ENCODE data around the gene KLF6. TPM values are rescaled to one million over a fixed set of nuclear protein-coding genes. Genes with fewer than 3 reads are reported as not detected.

Gene KLF6
- total and polyA plus RNA-seq, 9 of the 15 experiments (the other 6 are each of a cell fraction or from before 2014, with no cell fraction given) = 3.2 to 23.9 (median 8.0) TPM

DNA sequence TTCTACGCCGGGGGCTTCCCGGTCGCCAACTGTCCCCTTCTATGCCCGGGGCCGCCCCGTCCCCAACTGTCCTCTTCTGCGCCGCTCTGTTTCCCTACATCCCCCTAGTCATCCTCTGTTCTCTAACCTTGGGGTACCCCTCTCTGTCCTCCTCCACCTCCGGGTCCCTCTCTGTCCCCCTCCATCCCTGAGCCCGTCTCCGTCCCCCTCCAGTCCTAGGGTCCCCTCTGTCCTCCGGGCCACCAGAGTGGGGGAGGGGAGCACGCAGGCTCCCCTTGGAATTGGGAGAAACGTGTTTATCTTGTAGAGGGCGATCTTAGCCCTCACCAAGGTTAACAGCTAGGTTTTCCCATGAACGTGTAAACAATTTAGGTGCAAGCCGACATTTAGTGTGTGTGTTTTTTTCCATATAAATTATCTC is 852 bp upstream of the KLF6 start (continued):
- TF ChIP-seq, protein P1, sequence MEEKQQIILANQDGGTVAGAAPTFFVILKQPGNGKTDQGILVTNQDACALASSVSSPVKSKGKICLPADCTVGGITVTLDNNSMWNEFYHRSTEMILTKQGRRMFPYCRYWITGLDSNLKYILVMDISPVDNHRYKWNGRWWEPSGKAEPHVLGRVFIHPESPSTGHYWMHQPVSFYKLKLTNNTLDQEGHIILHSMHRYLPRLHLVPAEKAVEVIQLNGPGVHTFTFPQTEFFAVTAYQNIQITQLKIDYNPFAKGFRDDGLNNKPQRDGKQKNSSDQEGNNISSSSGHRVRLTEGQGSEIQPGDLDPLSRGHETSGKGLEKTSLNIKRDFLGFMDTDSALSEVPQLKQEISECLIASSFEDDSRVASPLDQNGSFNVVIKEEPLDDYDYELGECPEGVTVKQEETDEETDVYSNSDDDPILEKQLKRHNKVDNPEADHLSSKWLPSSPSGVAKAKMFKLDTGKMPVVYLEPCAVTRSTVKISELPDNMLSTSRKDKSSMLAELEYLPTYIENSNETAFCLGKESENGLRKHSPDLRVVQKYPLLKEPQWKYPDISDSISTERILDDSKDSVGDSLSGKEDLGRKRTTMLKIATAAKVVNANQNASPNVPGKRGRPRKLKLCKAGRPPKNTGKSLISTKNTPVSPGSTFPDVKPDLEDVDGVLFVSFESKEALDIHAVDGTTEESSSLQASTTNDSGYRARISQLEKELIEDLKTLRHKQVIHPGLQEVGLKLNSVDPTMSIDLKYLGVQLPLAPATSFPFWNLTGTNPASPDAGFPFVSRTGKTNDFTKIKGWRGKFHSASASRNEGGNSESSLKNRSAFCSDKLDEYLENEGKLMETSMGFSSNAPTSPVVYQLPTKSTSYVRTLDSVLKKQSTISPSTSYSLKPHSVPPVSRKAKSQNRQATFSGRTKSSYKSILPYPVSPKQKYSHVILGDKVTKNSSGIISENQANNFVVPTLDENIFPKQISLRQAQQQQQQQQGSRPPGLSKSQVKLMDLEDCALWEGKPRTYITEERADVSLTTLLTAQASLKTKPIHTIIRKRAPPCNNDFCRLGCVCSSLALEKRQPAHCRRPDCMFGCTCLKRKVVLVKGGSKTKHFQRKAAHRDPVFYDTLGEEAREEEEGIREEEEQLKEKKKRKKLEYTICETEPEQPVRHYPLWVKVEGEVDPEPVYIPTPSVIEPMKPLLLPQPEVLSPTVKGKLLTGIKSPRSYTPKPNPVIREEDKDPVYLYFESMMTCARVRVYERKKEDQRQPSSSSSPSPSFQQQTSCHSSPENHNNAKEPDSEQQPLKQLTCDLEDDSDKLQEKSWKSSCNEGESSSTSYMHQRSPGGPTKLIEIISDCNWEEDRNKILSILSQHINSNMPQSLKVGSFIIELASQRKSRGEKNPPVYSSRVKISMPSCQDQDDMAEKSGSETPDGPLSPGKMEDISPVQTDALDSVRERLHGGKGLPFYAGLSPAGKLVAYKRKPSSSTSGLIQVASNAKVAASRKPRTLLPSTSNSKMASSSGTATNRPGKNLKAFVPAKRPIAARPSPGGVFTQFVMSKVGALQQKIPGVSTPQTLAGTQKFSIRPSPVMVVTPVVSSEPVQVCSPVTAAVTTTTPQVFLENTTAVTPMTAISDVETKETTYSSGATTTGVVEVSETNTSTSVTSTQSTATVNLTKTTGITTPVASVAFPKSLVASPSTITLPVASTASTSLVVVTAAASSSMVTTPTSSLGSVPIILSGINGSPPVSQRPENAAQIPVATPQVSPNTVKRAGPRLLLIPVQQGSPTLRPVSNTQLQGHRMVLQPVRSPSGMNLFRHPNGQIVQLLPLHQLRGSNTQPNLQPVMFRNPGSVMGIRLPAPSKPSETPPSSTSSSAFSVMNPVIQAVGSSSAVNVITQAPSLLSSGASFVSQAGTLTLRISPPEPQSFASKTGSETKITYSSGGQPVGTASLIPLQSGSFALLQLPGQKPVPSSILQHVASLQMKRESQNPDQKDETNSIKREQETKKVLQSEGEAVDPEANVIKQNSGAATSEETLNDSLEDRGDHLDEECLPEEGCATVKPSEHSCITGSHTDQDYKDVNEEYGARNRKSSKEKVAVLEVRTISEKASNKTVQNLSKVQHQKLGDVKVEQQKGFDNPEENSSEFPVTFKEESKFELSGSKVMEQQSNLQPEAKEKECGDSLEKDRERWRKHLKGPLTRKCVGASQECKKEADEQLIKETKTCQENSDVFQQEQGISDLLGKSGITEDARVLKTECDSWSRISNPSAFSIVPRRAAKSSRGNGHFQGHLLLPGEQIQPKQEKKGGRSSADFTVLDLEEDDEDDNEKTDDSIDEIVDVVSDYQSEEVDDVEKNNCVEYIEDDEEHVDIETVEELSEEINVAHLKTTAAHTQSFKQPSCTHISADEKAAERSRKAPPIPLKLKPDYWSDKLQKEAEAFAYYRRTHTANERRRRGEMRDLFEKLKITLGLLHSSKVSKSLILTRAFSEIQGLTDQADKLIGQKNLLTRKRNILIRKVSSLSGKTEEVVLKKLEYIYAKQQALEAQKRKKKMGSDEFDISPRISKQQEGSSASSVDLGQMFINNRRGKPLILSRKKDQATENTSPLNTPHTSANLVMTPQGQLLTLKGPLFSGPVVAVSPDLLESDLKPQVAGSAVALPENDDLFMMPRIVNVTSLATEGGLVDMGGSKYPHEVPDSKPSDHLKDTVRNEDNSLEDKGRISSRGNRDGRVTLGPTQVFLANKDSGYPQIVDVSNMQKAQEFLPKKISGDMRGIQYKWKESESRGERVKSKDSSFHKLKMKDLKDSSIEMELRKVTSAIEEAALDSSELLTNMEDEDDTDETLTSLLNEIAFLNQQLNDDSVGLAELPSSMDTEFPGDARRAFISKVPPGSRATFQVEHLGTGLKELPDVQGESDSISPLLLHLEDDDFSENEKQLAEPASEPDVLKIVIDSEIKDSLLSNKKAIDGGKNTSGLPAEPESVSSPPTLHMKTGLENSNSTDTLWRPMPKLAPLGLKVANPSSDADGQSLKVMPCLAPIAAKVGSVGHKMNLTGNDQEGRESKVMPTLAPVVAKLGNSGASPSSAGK (IDR thresholded peaks at IDR 0.05) = peak; percentile 32; the same call in 1 of the 2 replicates
- TF ChIP-seq ZNF518B (CRISPR knock-in tag; IDR thresholded peaks at IDR 0.05) (no peak), PPARD (CRISPR knock-in tag; IDR thresholded peaks at IDR 0.05) (no peak), ZC3H8 (IDR thresholded peaks at IDR 0.05) (0 out of 2 replicates have a peak, but pooled peaks have one; percentile 28), CREB5 (CRISPR knock-in tag; IDR thresholded peaks at IDR 0.05) (no peak), NR0B1 (IDR thresholded peaks at IDR 0.05; ENCODE audit: partially characterized antibody) (no peak), ZNF584 (CRISPR knock-in tag; IDR thresholded peaks at IDR 0.05; ENCODE audit: low read depth) (peak; percentile 56; the same call in 1 of the 2 replicates), MBD2 (IDR thresholded peaks at IDR 0.05; ENCODE audit: borderline replicate concordance, low read depth) (no peak), ZNF764 (CRISPR knock-in tag; IDR thresholded peaks at IDR 0.05; ENCODE audit: low read depth) (no peak), BRD4 (IDR thresholded peaks at IDR 0.05) (peak; percentile 97)

Data from K562 (cell line).